ENCODE data around the gene HIP1.

HIP1 gene

DNA sequence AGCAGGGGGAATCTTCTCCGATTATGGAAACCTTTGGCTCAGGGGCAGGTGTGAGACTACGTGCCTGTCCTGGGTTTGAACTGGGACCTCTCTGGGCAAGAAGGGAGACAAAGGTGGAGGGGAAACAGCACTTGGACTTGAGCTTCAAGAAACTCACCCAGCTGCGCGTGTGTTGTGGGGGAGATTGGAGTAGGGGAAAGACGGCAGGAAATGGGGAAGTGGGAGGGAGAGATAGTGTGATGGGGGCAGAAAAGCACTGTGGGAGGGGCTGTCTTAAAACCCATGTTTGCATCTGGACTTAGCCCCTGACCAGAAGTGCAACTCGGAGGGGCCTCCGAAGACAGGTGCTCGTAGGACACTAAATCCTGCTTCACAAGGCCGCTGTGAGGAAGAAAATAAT lies 107.0 kb downstream of the HIP1 start:
- no peak overlapping the region for H3K27ac ChIP-seq (ENCODE audit: low read depth, low read length)
- no peaks in the 10 kb centered on the region for H3K36me3 ChIP-seq (ENCODE audit: control insufficient read depth, low read length)

GRCh38 chr7:75630549-75630948 lies 108.2 kb downstream of the HIP1 start:
- peaks cover 4% of the 10 kb centered on the region; the same call in 1 of the 2 replicates for H3K27me3 ChIP-seq (ENCODE audit: control insufficient read depth, low read length)
- H3K27ac ChIP-seq (ENCODE audit: low read depth, low read length), result no peak overlapping the region
- H3K9me2 ChIP-seq (replicated peaks; ENCODE audit: control insufficient read depth, low read length), result no peaks in the 10 kb centered on the region
- H3K4me3 ChIP-seq (ENCODE audit: low read length), result no peak overlapping the region
- peaks cover 8% of the 10 kb centered on the region for H3K4me1 ChIP-seq (ENCODE audit: control insufficient read depth, low read length)
- H3K36me3 ChIP-seq (ENCODE audit: control insufficient read depth, low read length), result no peaks in the 10 kb centered on the region
- no peaks in the 10 kb centered on the region for H3K79me2 ChIP-seq (ENCODE audit: control insufficient read depth, low read length)
- no peak overlapping the region for H3K4me2 ChIP-seq (ENCODE audit: low read length)
- no peaks in the 10 kb centered on the region for H4K20me1 ChIP-seq (ENCODE audit: control insufficient read depth, insufficient read depth, low read depth, low read length)
- peaks cover 12% of the 10 kb centered on the region for H3K9me3 ChIP-seq (ENCODE audit: control insufficient read depth, insufficient read depth, low read length)
- no peak for TF ChIP-seq EZH2phosphoT487 (IDR thresholded peaks at IDR 0.05; ENCODE audit: borderline replicate concordance, low read length)
- no peak for TF ChIP-seq CTCF (IDR thresholded peaks at IDR 0.05; ENCODE audit: low read depth, low read length, poor library complexity, severe bottlenecking)
- 0 out of 2 replicates have a peak, but pooled peaks cover 2% of the 10 kb centered on the region for H3F3A ChIP-seq (ENCODE audit: control insufficient read depth, insufficient read depth)

More for the DNA sequence above, 107.0 kb downstream of the HIP1 start:
- H3K4me3 ChIP-seq (ENCODE audit: low read length), result no peak overlapping the region
- TF ChIP-seq EZH2phosphoT487 (IDR thresholded peaks at IDR 0.05; ENCODE audit: borderline replicate concordance, low read length) (no peak), CTCF (IDR thresholded peaks at IDR 0.05; ENCODE audit: low read depth, low read length, poor library complexity, severe bottlenecking) (no peak)
- H3F3A ChIP-seq (ENCODE audit: control insufficient read depth, insufficient read depth), result 0 out of 2 replicates have a peak, but pooled peaks cover 2% of the 10 kb centered on the region
- no peaks in the 10 kb centered on the region for H3K9me2 ChIP-seq (replicated peaks; ENCODE audit: control insufficient read depth, low read length)
- peaks cover 12% of the 10 kb centered on the region; the same call in 1 of the 2 replicates for H3K9me3 ChIP-seq (ENCODE audit: control insufficient read depth, insufficient read depth, low read length)
- H3K4me1 ChIP-seq (ENCODE audit: control insufficient read depth, low read length), result peaks cover 8% of the 10 kb centered on the region
- peaks cover 4% of the 10 kb centered on the region; the same call in 1 of the 2 replicates for H3K27me3 ChIP-seq (ENCODE audit: control insufficient read depth, low read length)
- no peak overlapping the region for H3K4me2 ChIP-seq (ENCODE audit: low read length)
- H4K20me1 ChIP-seq (ENCODE audit: control insufficient read depth, insufficient read depth, low read depth, low read length), result no peaks in the 10 kb centered on the region
- no peaks in the 10 kb centered on the region for H3K79me2 ChIP-seq (ENCODE audit: control insufficient read depth, low read length)

DNA sequence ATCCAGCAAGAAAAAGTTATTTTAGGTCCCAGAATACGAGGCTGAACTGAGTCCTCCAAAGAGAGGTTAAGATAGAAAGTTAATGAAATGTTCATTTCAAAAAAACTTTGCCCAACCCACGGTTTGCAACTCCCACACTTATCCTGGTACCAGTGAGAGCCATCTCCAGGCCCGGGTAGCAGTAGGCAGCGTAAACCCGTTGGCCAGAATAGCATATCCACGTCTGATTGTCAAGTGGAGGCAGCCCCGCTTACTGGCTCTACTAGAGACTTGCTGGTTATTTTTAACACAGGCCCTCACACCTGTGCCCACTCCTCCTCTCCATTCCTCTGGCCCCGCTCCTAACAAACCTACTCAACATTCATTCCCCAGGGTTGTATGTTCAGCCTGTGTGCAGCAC lies 109.7 kb downstream of the HIP1 start:
- Histone ChIP-seq H3K4me2 (ENCODE audit: low read length) (no peak overlapping the region), H3K79me2 (ENCODE audit: control insufficient read depth, low read length) (no peaks in the 10 kb centered on the region), H3K27me3 (ENCODE audit: control insufficient read depth, low read length) (peaks cover 4% of the 10 kb centered on the region; the same call in 1 of the 2 replicates), H3F3A (ENCODE audit: control insufficient read depth, insufficient read depth) (0 out of 2 replicates have a peak, but pooled peaks cover 2% of the 10 kb centered on the region), H3K4me1 (ENCODE audit: control insufficient read depth, low read length) (peaks cover 14% of the 10 kb centered on the region), H4K20me1 (ENCODE audit: control insufficient read depth, insufficient read depth, low read depth, low read length) (no peaks in the 10 kb centered on the region), H3K9me2 (replicated peaks; ENCODE audit: control insufficient read depth, low read length) (no peaks in the 10 kb centered on the region), H3K36me3 (ENCODE audit: control insufficient read depth, low read length) (no peaks in the 10 kb centered on the region), H3K9me3 (ENCODE audit: control insufficient read depth, insufficient read depth, low read length) (peaks cover 12% of the 10 kb centered on the region), H3K27ac (ENCODE audit: low read depth, low read length) (no peak overlapping the region), H3K4me3 (ENCODE audit: low read length) (no peak overlapping the region)
- TF ChIP-seq EZH2phosphoT487 (IDR thresholded peaks at IDR 0.05; ENCODE audit: borderline replicate concordance, low read length), result no peak
- no peak for TF ChIP-seq CTCF (IDR thresholded peaks at IDR 0.05; ENCODE audit: low read depth, low read length, poor library complexity, severe bottlenecking)
